ENCODE data around the gene CPEB3. TPM values are rescaled to one million over a fixed set of nuclear protein-coding genes. Genes with fewer than 3 reads are reported as not detected.
A peak's percentile ranks its signal among the peaks of the same experiment; 100 is the strongest.
"Not testable (repeated sequence)": the region's sequence is repeated elsewhere in the genome, so short reads cannot be mapped to it uniquely, and the experiment has no call there.

CPEB3 gene
- polyA plus RNA-seq, 1 donor from 2014 or later = 2.5 TPM

DNA sequence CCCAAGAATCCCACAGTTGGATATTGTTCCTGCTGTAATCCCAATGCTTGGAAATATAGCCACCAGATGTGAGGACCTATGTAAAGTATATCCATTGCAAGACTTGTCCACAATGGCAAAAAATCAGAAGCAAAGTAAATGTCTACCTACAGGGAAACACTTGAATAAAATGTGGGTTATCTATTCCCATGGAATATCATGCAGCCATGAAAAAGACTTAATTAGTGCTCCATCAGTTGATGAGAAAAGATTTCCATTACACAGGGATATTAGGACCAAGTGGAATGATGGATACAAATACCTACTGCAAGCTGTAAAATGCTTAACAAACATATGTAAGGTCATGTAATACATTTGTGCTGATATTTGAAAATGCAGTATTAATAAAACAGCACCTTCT, 236.1 kb downstream of the CPEB3 start:
- H3K9me3 Mint-ChIP-seq = no peaks in the 10 kb centered on the region
- no peak overlapping the region for H3K27ac Mint-ChIP-seq
- H3K27me3 Mint-ChIP-seq = no peaks in the 10 kb centered on the region
- peaks cover 0 to 3% (median 3%) of the 10 kb centered on the region in 3 donors for H3K4me1 Mint-ChIP-seq
- H3K4me3 Mint-ChIP-seq = no peak overlapping the region
- H3K36me3 Mint-ChIP-seq = peaks cover 5% of the 10 kb centered on the region

GRCh38 chr10:92052741-92053140, 238.1 kb downstream of the CPEB3 start:
- H3K36me3 Mint-ChIP-seq = peaks cover 2% of the 10 kb centered on the region
- no peaks in the 10 kb centered on the region for H3K9me3 Mint-ChIP-seq
- peak overlapping the region in 1 of 4 donors; percentile 15 for H3K4me3 Mint-ChIP-seq
- H3K27me3 Mint-ChIP-seq = no peaks in the 10 kb centered on the region
- H3K4me1 Mint-ChIP-seq = peaks cover 7 to 11% (median 10%) of the 10 kb centered on the region in 3 donors
- no peak overlapping the region for H3K27ac Mint-ChIP-seq

DNA sequence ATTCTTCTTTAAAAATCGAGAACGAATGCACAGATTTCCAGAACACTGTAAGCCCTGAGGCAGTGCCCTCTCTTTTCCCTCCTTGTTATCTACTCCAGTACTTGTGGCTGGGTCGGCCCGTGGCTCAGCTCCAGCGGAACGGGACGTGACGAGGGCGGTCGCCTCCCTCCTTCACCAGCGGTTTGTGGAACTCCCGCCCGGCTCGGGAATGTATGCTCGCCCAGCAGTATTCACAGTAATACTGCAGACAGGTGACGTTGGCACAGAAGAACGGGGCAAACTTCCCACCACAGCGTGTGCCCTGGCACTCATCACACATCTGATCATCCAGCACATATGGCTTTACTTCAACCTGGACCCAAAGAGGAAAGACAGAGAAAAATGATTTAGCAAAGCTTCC, 238.8 kb downstream of the CPEB3 start:
- H3K9me3 Mint-ChIP-seq = no peaks in the 10 kb centered on the region

DNA sequence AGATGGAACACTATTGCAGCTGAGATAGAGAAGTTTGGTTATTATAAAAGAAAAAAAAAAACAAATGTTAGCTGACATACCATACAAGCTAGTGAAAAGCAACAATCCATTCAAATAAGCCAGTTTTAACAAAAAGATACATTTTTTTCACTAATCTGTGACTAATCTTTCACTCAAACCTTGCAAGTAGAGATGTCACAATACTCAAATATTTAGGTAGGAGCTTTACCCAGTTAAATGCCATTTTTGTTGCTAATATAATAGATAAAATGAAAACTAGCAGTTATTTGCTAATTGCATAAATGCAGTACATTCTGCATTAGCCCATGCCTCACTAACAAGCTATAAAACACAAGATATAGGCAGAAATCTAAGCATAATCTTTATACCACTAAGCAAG, 243.7 kb downstream of the CPEB3 start:
- Mint-ChIP-seq H3K36me3 (no peaks in the 10 kb centered on the region), H3K4me1 (peaks cover 9 to 13% (median 12%) of the 10 kb centered on the region in 3 donors), H3K4me3 (no peak overlapping the region), H3K27ac (no peak overlapping the region), H3K27me3 (no peaks in the 10 kb centered on the region), H3K9me3 (peaks cover 0 to 1% (median 0%) of the 10 kb centered on the region in 3 donors)

More for the DNA sequence above, 238.8 kb downstream of the CPEB3 start:
- Mint-ChIP-seq H3K27me3 (no peaks in the 10 kb centered on the region), H3K36me3 (peaks cover 2% of the 10 kb centered on the region), H3K4me3 (no peak overlapping the region), H3K4me1 (peaks cover 7 to 13% (median 12%) of the 10 kb centered on the region in 3 donors), H3K27ac (no peak overlapping the region)

- H3K36me3 Mint-ChIP-seq = no peaks in the 10 kb centered on the region
- H3K27me3 Mint-ChIP-seq = no peaks in the 10 kb centered on the region
- peak overlapping the region in 1 of 4 donors; percentile 17 for H3K4me3 Mint-ChIP-seq
- H3K4me1 Mint-ChIP-seq = peaks cover 10 to 17% (median 13%) of the 10 kb centered on the region in 3 donors
- peaks cover 0 to 1% (median 0%) of the 10 kb centered on the region in 3 donors for H3K9me3 Mint-ChIP-seq
- H3K27ac Mint-ChIP-seq = peak overlapping the region in 1 of 3 donors; percentile 73
Measured at GRCh38 chr10:92045641-92046106, 245.2 kb downstream of the CPEB3 start.

DNA sequence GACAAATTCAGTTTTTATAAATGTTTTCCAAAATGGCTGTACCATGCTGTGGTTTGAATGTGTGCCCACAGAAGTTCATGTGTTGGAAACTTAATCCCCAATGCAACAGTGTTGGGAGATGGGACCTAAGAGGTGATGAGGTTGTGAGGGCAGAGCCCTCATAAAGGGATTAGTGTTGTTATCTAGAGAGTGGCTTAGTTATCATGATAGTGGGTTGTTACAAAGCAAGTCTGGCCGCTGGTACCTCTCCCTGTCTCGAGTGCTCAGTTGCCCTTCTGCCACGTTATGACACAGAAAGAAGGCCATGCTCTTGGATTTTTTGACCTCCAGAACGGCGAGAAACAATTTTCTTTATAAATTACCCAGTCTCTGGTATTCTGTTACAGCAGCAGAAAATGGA, 248.3 kb downstream of the CPEB3 start:
- no peaks in the 10 kb centered on the region for H3K36me3 Mint-ChIP-seq
- no peaks in the 10 kb centered on the region for H3K27me3 Mint-ChIP-seq
- H3K27ac Mint-ChIP-seq = no peak overlapping the region
- peaks cover 5 to 20% (median 9%) of the 10 kb centered on the region in 3 donors for H3K4me1 Mint-ChIP-seq
- H3K4me3 Mint-ChIP-seq = no peak overlapping the region
- H3K9me3 Mint-ChIP-seq = peaks cover 0 to 1% (median 0%) of the 10 kb centered on the region in 3 donors

- peaks cover 4% of the 10 kb centered on the region for H3K36me3 Mint-ChIP-seq
- peak overlapping the region in 1 of 3 donors; percentile 17 for H3K27ac Mint-ChIP-seq
- peaks cover 0 to 1% (median 0%) of the 10 kb centered on the region in 3 donors for H3K9me3 Mint-ChIP-seq
- no peak overlapping the region for H3K4me3 Mint-ChIP-seq
- no peaks in the 10 kb centered on the region for H3K27me3 Mint-ChIP-seq
- H3K4me1 Mint-ChIP-seq = peaks cover 3 to 24% (median 11%) of the 10 kb centered on the region in 3 donors
Measured at GRCh38 chr10:92038949-92039348, 251.9 kb downstream of the CPEB3 start.

DNA sequence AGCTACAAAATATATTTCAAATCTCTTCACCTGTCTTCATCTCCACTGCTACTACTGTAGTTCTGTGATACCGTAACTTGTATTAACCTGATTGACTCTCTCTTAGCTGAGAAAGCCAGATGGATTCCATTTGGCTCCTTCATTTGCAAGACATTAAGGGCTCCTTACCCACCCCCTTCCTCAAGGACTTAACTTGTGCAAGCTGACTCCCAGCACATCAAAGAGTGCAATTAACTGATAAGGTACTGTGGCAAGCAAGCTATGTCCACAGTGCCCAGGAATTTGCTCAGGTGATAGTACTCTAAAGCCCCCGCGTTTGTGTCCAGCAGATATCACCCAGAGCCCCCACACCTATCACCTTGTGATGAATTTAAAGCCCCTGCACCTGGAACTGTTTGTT, 257.8 kb downstream of the CPEB3 start:
- not testable (repeated sequence) for H3K9me3 Mint-ChIP-seq, H3K4me3 Mint-ChIP-seq, H3K27ac Mint-ChIP-seq, H3K27me3 Mint-ChIP-seq, H3K4me1 Mint-ChIP-seq
- peaks cover 11% of the 10 kb centered on the region for H3K36me3 Mint-ChIP-seq

DNA sequence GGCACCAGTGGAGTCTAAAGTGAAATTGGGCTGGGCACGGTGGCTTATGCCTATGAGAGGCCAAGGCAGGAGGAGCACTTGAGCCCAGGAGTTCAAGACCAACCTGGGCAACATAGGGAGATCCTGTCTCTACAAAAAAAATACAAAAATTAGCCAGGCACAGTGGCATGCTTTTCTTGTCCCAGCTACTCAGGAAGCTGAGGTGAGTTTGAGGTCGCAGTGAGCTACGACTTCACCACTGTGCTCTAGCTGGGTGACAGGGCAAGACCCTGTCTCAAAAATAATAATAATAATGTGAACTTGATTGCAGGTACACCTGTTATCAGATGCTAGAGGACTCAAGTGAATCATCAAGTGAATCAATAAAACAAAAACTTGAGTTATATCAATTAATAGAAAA, 259.3 kb downstream of the CPEB3 start:
- no peaks in the 10 kb centered on the region for H3K27me3 Mint-ChIP-seq
- peaks cover 0 to 3% (median 2%) of the 10 kb centered on the region in 3 donors for H3K4me1 Mint-ChIP-seq
- H3K36me3 Mint-ChIP-seq = peaks cover 13% of the 10 kb centered on the region
- no peak overlapping the region for H3K4me3 Mint-ChIP-seq
- no peaks in the 10 kb centered on the region for H3K9me3 Mint-ChIP-seq
- H3K27ac Mint-ChIP-seq = no peak overlapping the region

- Mint-ChIP-seq H3K4me1 (no peaks in the 10 kb centered on the region), H3K4me3 (no peak overlapping the region), H3K9me3 (no peaks in the 10 kb centered on the region), H3K27ac (peak overlapping the region in 1 of 3 donors; percentile 32), H3K36me3 (peaks cover 6% of the 10 kb centered on the region), H3K27me3 (no peaks in the 10 kb centered on the region)
Measured at GRCh38 chr10:92027141-92027540, 263.7 kb downstream of the CPEB3 start.

DNA sequence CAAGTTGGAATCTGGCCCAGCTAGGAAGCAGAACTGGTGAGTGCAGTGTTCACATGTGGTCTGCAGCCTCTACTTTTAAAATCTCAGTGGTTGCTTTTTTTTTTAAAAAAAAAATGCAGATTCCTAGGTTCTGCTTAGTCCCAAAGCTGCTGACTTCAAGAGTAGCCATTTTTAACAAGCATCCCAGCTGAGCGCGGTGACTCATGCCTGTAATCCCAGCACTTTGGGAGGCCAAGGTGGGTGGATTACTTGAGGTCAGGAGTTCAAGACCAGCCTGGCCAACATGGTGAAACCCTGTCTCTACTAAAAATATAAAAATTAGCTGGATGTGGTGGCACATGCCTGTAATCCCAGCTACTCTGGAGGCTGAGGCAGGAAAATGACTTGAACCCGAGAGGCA, 265.5 kb downstream of the CPEB3 start:
- H3K36me3 Mint-ChIP-seq, H3K27me3 Mint-ChIP-seq, H3K27ac Mint-ChIP-seq, H3K9me3 Mint-ChIP-seq, H3K4me3 Mint-ChIP-seq, H3K4me1 Mint-ChIP-seq: not testable (repeated sequence)

DNA sequence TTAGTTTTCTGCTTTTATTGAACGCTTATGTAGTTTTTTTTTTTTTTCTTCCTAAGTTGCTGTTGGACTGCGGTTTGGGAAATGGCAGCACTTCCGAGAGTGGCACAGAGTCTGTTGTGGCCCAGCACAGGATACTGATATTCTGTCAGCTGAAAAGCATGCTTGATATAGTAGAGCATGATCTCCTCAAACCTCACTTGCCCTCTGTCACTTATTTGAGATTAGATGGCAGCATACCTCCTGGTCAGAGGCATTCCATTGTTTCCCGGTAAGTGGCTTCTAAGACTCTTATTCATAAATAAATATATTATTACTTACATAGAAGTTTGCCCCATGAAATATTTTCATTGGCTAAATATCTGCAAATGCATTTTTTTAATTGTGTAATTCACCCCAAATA, 266.2 kb downstream of the CPEB3 start:
- Mint-ChIP-seq H3K9me3 (no peaks in the 10 kb centered on the region), H3K4me3 (no peak overlapping the region), H3K27ac (peak overlapping the region in 1 of 3 donors; percentile 67), H3K36me3 (peaks cover 4% of the 10 kb centered on the region), H3K4me1 (no peaks in the 10 kb centered on the region), H3K27me3 (no peaks in the 10 kb centered on the region)

- Mint-ChIP-seq H3K27me3 (no peaks in the 10 kb centered on the region), H3K36me3 (peaks cover 13% of the 10 kb centered on the region)
Measured at GRCh38 chr10:92014620-92015019, 276.3 kb downstream of the CPEB3 start.

GRCh38 chr10:92011560-92012214, 279.2 kb downstream of the CPEB3 start:
- peaks cover 0 to 5% (median 2%) of the 10 kb centered on the region in 3 donors for H3K4me1 Mint-ChIP-seq
- H3K36me3 Mint-ChIP-seq = peaks cover 11% of the 10 kb centered on the region
- H3K27ac Mint-ChIP-seq = no peak overlapping the region
- H3K27me3 Mint-ChIP-seq = no peaks in the 10 kb centered on the region
- H3K9me3 Mint-ChIP-seq = no peaks in the 10 kb centered on the region
- H3K4me3 Mint-ChIP-seq = peak overlapping the region in 1 of 4 donors; percentile 26

More at GRCh38 chr10:92014620-92015019, 276.3 kb downstream of the CPEB3 start:
- Mint-ChIP-seq H3K4me3 (no peak overlapping the region), H3K27ac (no peak overlapping the region), H3K4me1 (peaks cover 0 to 2% (median 0%) of the 10 kb centered on the region in 3 donors), H3K9me3 (no peaks in the 10 kb centered on the region)

DNA sequence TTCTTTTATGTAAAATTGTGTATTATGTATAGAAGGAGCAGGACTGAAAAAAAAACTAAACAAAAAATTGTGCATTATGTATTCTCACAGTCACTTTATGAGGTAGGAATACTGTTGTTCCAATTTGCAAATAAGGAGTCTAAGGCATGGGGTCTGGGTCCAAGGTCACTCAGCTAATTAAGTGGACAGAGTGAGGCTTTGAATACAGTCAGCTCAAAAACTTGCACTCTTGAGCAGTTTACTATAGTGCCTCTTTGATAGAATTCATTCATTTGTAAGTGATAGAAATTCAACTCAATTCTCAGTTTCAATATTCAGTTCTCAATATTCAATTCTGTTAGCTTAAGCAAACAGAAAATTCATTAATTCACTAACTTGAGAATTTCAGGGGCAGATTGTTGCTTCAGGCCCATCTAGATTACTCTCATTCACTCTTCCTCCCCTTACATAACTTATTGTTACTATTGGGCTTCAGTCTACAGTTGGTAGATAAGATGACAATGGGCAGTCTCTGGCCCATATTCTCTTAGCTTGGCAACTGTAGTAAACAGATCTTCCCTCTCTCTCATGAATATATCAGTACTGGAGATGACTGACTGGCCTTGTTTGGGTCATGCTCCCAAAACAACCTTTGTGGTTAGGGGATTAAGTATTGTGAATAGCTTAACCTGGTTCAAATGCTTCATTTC, 280.7 kb downstream of the CPEB3 start:
- Mint-ChIP-seq H3K27ac (no peak overlapping the region), H3K9me3 (no peaks in the 10 kb centered on the region), H3K4me1 (peaks cover 0 to 5% (median 2%) of the 10 kb centered on the region in 3 donors), H3K36me3 (peaks cover 8% of the 10 kb centered on the region), H3K4me3 (no peak overlapping the region), H3K27me3 (no peaks in the 10 kb centered on the region)
